Thymus (tissue), 2 donors: ENCODE results near the gene LAMC2. TPM values are rescaled to one million over a fixed set of nuclear protein-coding genes. Genes with fewer than 3 reads are reported as not detected.

ENCODE experiments used
- polyA plus RNA-seq: library from polyadenylated mRNA; stranded (reverse); fragments of 200-250 nt; gene quantifications from one replicate; pipeline ENCODE4 v1.2.3, GENCODE V29; 2013
- total RNA-seq: library from RNA; stranded (reverse); fragments of 120-200 nt; gene quantifications from one replicate; pipeline ENCODE4 v1.2.4, GENCODE V29; 2013
- donor health status: healthy.

The LAMC2 gene
- total and polyA plus RNA-seq, 2 donors, result 8.2 to 10.4 TPM

Other genes starting within 250 kb of the LAMC2 start
- gene SHCBP1L, start 233.1 kb upstream of the LAMC2 start, total RNA-seq, result not detected
- gene SHCBP1L, start 233.1 kb upstream of the LAMC2 start, polyA plus RNA-seq, result not detected
- 20.5 TPM for gene LAMC1, start 162.8 kb upstream of the LAMC2 start, total RNA-seq
- gene LAMC1, start 162.8 kb upstream of the LAMC2 start, polyA plus RNA-seq, result 12.6 TPM
- 0.28 TPM for gene NMNAT2, start 232.1 kb downstream of the LAMC2 start, total RNA-seq
- gene NMNAT2, start 232.1 kb downstream of the LAMC2 start, polyA plus RNA-seq, result 0.23 TPM